GM18873 (cell line): ENCODE results near the gene VAMP1.
"Not testable (repeated sequence)": the region's sequence is repeated elsewhere in the genome, so short reads cannot be mapped to it uniquely, and the experiment has no call there.

Experiments used
- ATAC-seq: cut with Tn5 transposase; IDR thresholded peaks from one replicate; pipeline ENCODE4 v1.9.1; 2021; ENCODE audit warnings: mild to moderate bottlenecking, moderate library complexity, moderate number of reproducible peaks; ENCODE audit not compliant: unreplicated experiment, low FRiP score

VAMP1 gene

GRCh38 chr12:6471989-6472360 lies 1.5 kb upstream of the VAMP1 start:
- no peak for ATAC-seq

DNA sequence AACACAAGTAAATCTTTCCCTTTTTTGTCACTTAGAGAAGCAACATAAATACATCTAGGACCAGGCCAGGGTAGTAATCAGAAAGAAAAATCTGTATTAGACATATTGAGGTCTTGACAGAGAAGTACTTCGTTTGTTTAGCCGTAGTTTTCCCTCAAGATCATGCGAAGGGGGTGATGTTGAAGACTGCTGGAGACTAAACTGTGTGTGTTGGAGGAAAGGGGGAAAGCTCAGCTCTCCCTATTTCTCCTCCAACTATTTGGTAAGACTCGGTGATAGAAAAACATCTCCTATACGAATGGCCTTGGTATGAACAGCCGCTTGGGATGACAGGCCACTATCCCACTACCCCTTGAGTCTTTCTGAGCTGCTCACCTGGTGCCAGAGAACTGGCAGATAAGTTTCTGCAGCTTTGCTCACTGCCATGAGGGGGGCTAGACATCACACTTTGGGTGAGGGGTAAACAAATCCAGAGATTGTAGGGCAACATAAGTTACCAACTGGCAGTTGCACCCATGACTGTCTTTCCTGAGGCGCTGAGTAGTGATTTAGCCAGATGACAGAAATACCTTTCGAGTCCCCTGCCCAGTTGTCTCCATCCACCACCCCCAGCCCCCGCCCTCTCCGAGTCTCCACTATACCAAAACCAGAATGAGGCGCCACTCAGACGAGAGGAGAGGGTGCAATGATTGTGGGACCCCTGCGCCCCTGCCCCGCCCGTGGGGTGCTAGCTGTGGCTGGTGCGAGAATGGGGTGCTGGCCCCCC lies 685 bp downstream of the VAMP1 start:
- no peak for ATAC-seq

GRCh38 chr12:6469092-6469491 lies 1.4 kb downstream of the VAMP1 start:
- no peak for ATAC-seq

GRCh38 chr12:6468283-6468575 lies 2.2 kb downstream of the VAMP1 start:
- ATAC-seq, result no peak

DNA sequence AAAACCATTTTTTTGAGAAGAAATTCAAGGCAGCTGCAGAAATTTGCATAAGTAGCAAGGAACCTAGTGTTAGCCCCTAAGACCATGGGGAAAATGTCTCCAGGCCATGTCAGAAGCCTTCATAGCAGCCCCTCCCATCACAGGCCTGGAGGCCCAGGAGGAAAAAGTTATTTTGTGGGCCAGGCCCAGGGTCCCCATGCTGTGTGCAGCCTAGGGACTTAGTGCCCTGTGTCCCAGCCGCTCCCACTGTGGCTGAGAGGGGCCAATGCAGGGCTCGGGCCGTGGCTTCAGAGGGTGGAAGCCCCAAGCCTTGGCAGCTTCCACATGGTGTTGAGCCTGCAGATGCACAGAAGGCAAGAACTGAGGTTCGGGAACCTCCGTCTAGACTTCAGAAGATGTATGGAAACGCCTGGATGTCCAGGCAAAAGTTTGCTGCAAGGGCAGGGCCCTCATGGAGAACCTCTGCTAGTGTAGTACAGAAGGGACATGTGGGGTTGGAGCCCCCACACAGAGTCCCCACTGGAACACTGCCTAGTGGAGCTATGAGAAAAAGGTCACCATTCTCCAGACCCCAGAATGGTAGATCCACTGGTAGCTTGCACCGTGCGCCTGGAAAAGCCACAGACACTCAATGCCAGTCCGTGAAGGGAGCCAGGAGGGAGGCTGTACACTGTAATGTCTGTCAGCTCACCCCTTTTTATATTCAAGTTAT lies 2.8 kb downstream of the VAMP1 start:
- ATAC-seq, result not testable (repeated sequence)

GRCh38 chr12:6466751-6467150 lies 3.7 kb downstream of the VAMP1 start:
- ATAC-seq, result not testable (repeated sequence)

DNA sequence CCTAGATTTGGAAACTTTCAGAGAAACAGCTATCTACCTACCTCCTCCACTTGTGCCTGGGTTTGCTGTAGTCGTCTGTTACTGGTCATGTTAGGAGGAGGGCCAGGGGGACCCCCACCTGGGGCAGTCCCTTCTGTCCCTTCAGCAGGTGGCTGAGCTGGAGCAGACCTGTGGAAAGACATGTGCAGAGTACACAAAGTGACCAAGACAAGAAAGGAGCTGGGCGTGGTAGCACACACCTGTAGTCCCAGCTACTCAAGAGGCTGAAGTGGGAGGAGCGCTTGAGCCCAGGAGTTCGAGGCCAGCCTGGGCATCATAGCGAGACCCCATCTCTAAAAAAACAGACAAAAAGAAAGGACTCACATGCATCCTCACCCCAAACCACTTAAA lies 4.3 kb downstream of the VAMP1 start:
- ATAC-seq, result no peak

DNA sequence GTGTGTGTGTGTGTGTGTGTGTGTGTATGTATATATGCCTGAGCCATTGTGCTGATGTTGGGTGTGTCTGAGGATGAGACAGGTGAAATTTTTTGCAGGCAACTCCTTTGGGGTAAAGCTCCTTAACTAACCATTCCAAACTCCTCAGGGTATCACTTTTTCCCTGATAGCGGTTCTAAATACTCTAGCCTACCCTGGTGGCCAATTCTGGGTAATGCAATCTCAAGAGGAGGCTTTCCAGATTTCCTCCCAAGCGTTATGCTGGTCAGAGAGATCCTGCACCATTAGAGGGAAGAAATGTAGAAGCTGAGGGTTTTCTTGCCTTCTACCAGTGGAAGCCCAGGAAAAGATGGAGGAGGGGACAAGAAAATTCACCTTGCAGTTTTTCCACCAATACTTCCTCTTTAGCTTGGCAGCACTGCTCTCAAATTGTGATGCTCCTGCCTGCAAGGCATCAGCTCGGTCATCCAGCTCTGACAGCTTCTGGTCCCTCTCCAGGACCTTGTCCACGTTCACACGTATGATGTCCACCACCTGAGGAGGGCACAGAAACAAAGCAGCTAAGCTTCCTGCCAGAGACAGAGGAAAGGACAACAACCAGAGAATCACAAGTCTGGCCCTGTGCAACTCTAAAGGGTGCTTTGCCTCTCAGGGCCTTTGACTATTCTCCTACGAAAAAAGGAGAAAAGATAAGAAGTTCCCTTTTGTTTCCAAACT lies 4.9 kb downstream of the VAMP1 start:
- ATAC-seq, result no peak

DNA sequence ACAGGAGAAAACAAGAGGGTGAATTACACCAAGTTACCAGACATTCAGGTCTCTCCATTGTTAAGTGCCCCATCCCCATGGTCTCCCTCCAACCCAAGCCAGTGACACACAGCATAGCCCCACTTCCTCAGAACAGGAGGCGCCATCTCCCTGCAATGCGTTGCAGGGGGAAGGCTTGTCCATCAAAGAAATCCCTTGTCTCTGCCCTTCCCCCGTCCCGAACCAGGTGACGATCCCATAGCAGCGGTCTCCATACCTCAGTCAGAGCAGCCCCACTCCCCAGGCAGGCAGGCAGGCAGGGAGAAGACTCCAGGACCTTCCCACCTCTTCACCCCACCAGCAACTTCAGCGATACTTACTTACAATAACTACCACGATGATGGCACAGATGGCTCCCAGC lies 5.9 kb downstream of the VAMP1 start:
- ATAC-seq, result no peak

GRCh38 chr12:6463858-6464257 lies 6.6 kb downstream of the VAMP1 start:
- no peak for ATAC-seq

- no peak for ATAC-seq
Observed at GRCh38 chr12:6463216-6463615, 7.3 kb downstream of the VAMP1 start.

- no peak for ATAC-seq
Observed at GRCh38 chr12:6462234-6462995, 8.1 kb downstream of the VAMP1 start.

DNA sequence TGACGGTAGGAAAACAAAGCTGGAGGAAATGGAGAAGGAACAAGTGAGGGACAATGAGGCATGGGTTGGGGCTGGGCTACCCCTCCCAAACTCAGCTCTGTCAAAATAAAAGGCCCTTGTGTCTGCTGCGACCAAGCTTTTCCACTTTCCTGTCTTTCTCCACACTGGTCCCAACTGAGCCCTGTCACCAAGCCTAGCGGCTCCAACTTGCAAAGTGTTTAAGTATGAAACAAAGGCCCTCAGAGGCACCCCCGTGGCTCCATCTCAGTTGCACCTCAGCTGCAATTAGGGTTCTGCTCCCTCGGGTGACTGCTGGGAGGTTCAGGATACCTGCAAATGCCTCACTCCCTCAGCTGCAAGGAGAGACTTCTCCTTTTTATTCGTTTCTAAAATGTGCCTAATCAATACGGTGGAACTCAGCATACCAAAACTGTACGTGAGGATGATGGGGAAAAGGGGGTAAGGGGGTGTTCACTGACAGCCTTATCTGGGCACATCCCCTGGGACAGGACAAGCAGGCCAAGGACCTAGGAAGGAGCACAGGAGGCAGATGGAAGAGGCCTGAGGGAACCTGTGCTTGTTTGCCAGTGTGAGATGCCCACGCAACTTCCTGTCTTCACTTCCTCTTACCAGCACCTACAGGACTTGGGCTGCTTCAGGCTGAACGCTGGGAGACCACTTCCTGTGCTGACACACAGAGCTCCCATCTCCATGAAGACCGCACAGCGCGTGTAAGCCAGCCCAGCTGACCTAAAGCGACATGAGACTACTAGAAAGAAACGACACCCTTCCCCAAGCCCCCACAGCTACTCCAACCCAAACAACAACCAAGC lies 8.9 kb downstream of the VAMP1 start:
- ATAC-seq, result peak; percentile 72

GRCh38 chr12:6460751-6461371 lies 9.6 kb downstream of the VAMP1 start:
- ATAC-seq, result no peak

GRCh38 chr12:6459004-6459337 lies 11.5 kb downstream of the VAMP1 start:
- ATAC-seq, result no peak

- no peak for ATAC-seq
Observed at GRCh38 chr12:6458281-6459003, 12.0 kb downstream of the VAMP1 start.

- no peak for ATAC-seq
Observed at GRCh38 chr12:6457220-6457945, 13.1 kb downstream of the VAMP1 start.

DNA sequence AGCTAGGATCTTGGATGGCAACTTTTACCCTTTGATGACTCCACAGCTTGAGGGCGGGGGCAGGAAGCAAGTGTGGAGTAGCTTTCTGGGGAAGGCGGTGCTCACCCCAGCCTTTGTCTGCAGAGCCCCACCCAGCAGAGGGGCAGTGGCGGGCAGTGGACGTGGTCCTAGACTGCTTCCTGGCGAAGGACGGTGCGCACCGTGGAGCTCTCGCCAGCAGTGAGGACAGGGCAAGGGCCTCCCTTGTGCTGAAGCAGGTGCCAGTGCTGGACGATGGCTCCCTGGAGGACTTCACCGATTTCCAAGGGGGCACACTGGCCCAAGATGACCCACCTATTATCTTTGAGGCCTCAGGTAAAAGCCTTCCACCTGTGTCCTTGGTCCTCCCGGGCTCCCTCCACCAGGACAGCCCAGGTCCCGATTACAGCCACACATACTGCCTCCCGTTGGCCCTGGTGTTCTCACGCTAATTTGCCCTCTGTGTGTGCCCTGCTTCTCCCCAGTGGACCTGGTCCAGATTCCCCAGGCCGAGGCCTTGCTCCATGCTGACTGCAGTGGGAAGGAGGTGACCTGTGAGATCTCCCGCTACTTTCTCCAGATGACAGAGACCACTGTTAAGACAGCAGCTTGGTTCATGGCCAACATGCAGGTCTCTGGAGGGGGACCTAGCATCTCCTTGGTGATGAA lies 17.4 kb downstream of the VAMP1 start:
- no peak for ATAC-seq
